HL-60 (cell line): Measurements from ENCODE around the gene SLC17A1.

Experiments used
- CTCF ChIP-seq: IDR thresholded peaks from one replicate; pipeline ENCODE4 v1.5.1; 2011; ENCODE audit warnings: low read length, control low read depth, inconsistent platforms; ENCODE audit not compliant: insufficient read depth
- GABPA ChIP-seq: IDR thresholded peaks from 2 replicates; pipeline ENCODE4 v1.6.1; 2012; ENCODE audit warnings: low read depth
- POLR2AphosphoS5 ChIP-seq: IDR thresholded peaks from 2 replicates; pipeline ENCODE4 v1.6.1; 2012; ENCODE audit warnings: low read depth
- REST ChIP-seq: IDR thresholded peaks from 2 replicates; pipeline ENCODE4 v1.6.1; 2012; ENCODE audit warnings: low read depth; ENCODE audit not compliant: insufficient replicate concordance
- SPI1 ChIP-seq: IDR thresholded peaks from 2 replicates; pipeline ENCODE4 v1.6.1; 2012; ENCODE audit warnings: low read depth, mild to moderate bottlenecking, borderline replicate concordance

- no peak for TF ChIP-seq CTCF
- TF ChIP-seq REST, result no peak
- no peak for TF ChIP-seq POLR2AphosphoS5
- no peak for TF ChIP-seq SPI1
- TF ChIP-seq GABPA, result no peak
Observed at GRCh38 chr6:25748049-25748448, 83.8 kb downstream of the SLC17A1 start.
